ENCODE results near the gene PKN1. TPM values are rescaled to one million over a fixed set of nuclear protein-coding genes. Genes with fewer than 3 reads are reported as not detected.
"Not testable (repeated sequence)": the region's sequence is repeated elsewhere in the genome, so short reads cannot be mapped to it uniquely, and the experiment has no call there.

Gene PKN1
- total RNA-seq, 4 donors from 2014 or later = 13.2 to 30.9 (median 16.4) TPM

DNA sequence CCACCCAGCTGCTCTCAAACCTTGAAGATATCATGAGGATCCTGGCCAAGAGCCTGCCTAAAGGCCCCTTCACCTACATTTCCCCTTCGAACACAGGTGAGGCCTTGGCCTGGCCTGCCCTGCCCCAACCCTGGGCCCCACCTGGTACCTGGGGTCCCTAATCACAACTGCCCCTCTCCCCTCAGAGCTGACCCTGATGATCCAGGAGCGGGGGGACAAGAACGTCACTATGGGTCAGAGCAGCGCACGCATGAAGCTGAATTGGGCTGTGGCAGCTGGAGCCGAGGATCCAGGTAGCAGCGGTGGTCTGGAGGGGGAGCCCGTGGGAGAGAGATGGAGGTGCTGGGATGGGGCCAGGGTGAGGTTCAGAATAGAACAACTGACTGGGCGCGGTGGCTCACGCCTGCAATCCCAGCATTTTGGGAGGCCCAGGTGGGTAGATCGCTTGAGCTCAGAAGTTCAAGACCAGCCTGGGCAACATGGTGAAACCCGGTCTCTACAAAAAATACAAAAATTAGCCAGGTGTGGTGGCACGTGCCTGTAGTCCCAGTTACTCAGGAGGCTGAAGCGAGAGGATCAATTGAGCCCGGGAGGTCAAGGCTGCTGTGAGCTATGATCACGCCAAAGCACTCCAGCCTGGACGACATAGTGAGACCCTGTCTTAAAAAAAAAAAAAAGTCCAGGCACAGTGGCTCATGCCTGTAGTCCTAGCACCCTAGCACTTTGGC, 31.5 kb upstream of the PKN1 start:
- H3K4me3 ChIP-seq (ENCODE audit: low read depth, poor library complexity, severe bottlenecking) = no peak overlapping the region
- intact Hi-C loops (cut with DNase I; ENCODE audit: low total_unique reads) = no loop called here
- DNase-seq (ENCODE audit: low spot score in 2 of 2) = no peak
- TF ChIP-seq, protein P1, sequence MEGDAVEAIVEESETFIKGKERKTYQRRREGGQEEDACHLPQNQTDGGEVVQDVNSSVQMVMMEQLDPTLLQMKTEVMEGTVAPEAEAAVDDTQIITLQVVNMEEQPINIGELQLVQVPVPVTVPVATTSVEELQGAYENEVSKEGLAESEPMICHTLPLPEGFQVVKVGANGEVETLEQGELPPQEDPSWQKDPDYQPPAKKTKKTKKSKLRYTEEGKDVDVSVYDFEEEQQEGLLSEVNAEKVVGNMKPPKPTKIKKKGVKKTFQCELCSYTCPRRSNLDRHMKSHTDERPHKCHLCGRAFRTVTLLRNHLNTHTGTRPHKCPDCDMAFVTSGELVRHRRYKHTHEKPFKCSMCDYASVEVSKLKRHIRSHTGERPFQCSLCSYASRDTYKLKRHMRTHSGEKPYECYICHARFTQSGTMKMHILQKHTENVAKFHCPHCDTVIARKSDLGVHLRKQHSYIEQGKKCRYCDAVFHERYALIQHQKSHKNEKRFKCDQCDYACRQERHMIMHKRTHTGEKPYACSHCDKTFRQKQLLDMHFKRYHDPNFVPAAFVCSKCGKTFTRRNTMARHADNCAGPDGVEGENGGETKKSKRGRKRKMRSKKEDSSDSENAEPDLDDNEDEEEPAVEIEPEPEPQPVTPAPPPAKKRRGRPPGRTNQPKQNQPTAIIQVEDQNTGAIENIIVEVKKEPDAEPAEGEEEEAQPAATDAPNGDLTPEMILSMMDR (IDR thresholded peaks at IDR 0.05) = no peak
- no peak for TF ChIP-seq POLR2A (IDR thresholded peaks at IDR 0.05)
- WGBS, 2 donors = 91 to 95% methylated on average over 18 of the region's 18 CpGs

DNA sequence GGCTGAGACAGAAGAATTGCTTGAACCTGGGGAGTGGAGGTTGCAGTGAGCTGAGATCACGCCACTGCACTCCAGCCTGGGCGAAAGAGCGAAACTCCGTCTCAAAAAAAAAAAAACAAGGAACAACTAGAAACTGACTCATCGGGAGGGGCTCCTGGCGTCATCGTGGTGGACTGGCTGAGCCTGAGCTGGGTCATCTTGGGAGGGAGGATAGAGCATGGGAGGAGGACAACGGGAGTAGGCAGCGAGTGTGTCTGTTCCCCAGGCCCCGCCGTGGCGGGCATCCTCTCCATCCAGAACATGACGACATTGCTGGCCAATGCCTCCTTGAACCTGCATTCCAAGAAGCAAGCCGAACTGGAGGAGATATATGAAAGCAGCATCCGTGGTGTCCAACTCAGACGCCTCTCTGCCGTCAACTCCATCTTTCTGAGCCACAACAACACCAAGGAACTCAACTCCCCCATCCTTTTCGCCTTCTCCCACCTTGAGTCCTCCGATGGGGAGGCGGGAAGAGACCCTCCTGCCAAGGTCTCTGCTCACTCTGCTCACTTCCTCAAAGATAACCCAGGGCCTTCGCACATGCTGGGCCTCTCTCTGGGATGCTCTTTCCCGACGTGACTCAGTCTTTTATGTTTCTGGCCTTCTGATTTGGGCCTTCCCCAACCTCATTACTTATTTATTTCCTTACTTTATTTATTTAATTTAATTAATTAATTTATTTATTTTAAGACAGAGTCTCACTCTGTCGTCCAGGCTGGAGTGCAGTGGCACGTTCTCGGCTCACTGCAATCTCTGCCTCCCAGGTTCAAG, 30.6 kb upstream of the PKN1 start:
- 68 to 69% methylated on average over 26 of the region's 26 CpGs for WGBS, 2 donors
- no peak overlapping the region for H3K4me3 ChIP-seq (ENCODE audit: low read depth, poor library complexity, severe bottlenecking)
- peak; percentile 70 to 92 for DNase-seq (ENCODE audit: low spot score in 2 of 2)
- intact Hi-C loops (cut with DNase I; ENCODE audit: low total_unique reads) = no loop called here
- TF ChIP-seq, protein P1 (IDR thresholded peaks at IDR 0.05) = no peak
- TF ChIP-seq POLR2A (IDR thresholded peaks at IDR 0.05) = no peak

DNA sequence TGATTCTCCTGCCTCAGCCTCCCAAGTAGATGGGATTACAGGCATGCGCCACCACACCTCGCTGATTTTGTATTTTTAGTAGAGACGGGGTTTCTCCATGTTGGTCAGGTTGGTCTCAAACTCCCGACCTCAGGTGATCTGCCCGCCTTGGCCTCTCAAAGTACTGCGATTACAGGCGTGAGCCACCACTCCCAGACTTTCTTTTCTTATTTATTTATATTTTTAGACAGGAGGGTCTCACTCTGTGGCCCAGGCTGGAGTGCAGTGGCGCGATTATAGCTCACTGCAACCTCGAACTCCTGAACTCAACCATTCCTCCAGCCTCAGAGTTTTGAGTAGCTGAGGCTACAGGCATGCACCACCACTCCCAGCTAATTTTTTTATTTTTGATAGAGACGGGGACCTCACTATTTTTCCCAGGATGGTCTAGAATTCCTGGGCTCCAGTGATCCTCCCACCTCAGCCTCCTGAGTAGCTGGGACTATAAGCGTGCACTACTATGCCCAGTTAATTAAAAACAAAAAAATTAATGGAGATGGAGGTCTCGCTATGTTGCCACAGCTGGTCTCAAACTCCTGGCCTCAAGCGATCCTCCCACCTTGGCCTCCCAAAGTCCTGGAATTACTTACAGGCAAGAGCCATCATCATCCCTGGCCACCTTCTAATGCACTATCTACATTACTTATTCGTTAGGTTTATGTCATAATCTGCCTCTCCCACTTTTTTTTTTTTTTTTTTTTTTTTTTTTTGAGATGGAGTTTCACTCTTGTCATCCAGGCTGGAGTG, 29.8 kb upstream of the PKN1 start:
- WGBS, 2 donors = 92 to 97% methylated on average over 15 of the region's 15 CpGs
- intact Hi-C loops (cut with DNase I; ENCODE audit: low total_unique reads); H3K4me3 ChIP-seq (ENCODE audit: low read depth, poor library complexity, severe bottlenecking); DNase-seq (ENCODE audit: low spot score in 2 of 2): not testable (repeated sequence)

DNA sequence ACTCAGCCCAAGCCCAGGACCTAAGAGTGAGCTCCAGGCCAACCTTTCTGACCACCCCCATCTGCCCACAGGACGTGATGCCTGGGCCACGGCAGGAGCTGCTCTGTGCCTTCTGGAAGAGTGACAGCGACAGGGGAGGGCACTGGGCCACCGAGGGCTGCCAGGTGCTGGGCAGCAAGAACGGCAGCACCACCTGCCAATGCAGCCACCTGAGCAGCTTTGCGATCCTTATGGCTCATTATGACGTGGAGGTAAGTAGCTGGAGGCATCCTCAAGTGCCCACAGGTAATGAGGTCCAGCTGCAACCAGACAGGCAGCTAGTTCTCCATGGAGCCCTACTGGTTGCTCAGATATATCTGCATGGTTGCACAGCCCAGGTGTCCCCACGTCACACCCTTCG, 28.8 kb upstream of the PKN1 start:
- 64 to 68% methylated on average over 6 to 9 of the region's 9 CpGs for whole genome bisulfite sequencing, 2 donors
- DNase-seq (ENCODE audit: low spot score in 2 of 2) = no peak
- intact Hi-C loops (cut with DNase I; ENCODE audit: low total_unique reads) = no loop called here
- no peak overlapping the region for H3K4me3 ChIP-seq (ENCODE audit: low read depth, poor library complexity, severe bottlenecking)
- no peak for TF ChIP-seq POLR2A (IDR thresholded peaks at IDR 0.05)

DNA sequence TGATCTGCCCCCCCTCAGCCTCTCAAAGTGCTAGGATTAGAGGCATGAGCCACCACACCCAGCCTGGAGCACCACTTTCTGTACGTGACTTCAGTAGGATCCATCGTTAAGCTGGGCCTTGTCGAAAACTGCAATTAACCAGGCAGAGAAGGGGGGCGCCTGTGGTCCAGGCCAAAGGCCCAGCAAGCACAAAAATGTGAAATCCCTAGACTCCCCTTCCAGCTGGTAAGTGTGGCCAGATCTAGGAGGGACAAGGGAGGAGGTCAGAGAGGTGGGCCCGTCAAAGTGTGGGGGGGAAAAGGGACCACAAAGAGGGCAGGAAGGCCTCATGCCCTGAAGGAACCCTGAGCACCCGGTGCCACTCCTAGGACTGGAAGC, 27.7 kb upstream of the PKN1 start:
- no peak for DNase-seq (ENCODE audit: low spot score in 2 of 2)
- TF ChIP-seq, protein P1 (IDR thresholded peaks at IDR 0.05) = no peak
- no peak for TF ChIP-seq POLR2A (IDR thresholded peaks at IDR 0.05)
- no peak overlapping the region for H3K4me3 ChIP-seq (ENCODE audit: low read depth, poor library complexity, severe bottlenecking)
- WGBS, 2 donors = 70 to 77% methylated on average over 6 of the region's 6 CpGs
- intact Hi-C loops (cut with DNase I; ENCODE audit: low total_unique reads) = no loop called here

DNA sequence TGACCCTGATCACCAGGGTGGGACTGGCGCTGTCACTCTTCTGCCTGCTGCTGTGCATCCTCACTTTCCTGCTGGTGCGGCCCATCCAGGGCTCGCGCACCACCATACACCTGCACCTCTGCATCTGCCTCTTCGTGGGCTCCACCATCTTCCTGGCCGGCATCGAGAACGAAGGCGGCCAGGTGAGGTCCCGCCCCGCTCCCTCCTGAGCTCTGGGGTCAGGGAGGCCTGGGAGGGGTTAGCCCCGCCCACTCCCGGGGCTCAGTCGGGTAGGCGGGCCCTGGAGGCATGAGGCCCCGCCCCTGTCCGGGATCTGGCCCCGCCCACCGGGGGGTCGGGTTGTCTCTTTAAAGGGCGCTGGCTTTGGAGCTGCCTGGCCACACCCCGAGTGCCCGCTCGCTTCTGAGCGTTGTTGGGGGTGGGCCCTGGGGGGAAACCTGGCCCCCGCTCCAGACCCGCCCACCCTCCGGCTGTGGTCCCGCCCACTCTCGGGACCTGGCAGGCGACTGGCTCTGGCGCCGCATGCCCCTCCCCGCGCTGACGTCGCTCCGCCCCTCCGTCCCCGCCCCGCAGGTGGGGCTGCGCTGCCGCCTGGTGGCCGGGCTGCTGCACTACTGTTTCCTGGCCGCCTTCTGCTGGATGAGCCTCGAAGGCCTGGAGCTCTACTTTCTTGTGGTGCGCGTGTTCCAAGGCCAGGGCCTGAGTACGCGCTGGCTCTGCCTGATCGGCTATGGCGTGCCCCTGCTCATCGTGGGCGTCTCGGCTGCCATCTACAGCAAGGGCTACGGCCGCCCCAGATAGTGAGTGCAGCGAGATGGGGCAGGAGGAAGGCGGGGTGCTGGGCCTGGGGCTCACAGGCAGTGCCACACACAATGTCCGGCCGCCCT, 27.1 kb upstream of the PKN1 start:
- peak; percentile 54 to 95 for DNase-seq (ENCODE audit: low spot score in 2 of 2)
- TF ChIP-seq, protein P1 (IDR thresholded peaks at IDR 0.05) = peak in 1 of 3 donors; percentile 14
- no peak for TF ChIP-seq POLR2A (IDR thresholded peaks at IDR 0.05)
- WGBS, 2 donors = 41 to 44% methylated on average over 31 to 41 of the region's 61 CpGs
- H3K4me3 ChIP-seq (ENCODE audit: low read depth, poor library complexity, severe bottlenecking) = no peak overlapping the region
- intact Hi-C loops (cut with DNase I; ENCODE audit: low total_unique reads) = no loop called here
